H1 (cell line): ENCODE measurements around the gene PLCL1. TPM values are rescaled to one million over a fixed set of nuclear protein-coding genes. Genes with fewer than 3 reads are reported as not detected.

ENCODE experiments used
- CTCF ChIA-PET: fragments of 300-600 bp; sonication (Branson Sonifier 250); formaldehyde crosslinking; loops from one replicate; lab custom pipeline; 2021; ENCODE audit not compliant: partially characterized antibody; lab: Charles Lee
- POLR2A ChIA-PET: fragments of 300-600 bp; sonication (Branson Sonifier 250); formaldehyde crosslinking; loops from one replicate; lab custom pipeline; 2021; ENCODE audit warnings: inconsistent platforms; ENCODE audit not compliant: partially characterized antibody; lab: Charles Lee
- DNase-seq, 2 experiments: peaks; one replicate each; pipeline versions ENCODE4 v3.0.0 to v3.0.0-alpha.2; 2010 to 2022; ENCODE audit warnings: low spot score in 2 of 2, low read depth in 1 of 2, mixed read lengths in 1 of 2
- FAIRE-seq: peaks from 2 replicates; lab custom pipeline; 2011; peaks lifted over from hg19 to GRCh38; lab: Jason Lieb, UNC
- H2AFZ ChIP-seq: 2 replicates; pipeline ENCODE4 v1.8.1; 2012; ENCODE audit warnings: low read length, inconsistent platforms
- H2AK5ac ChIP-seq: 2 replicates; pipeline ENCODE4 v1.6.1; 2013; ENCODE audit warnings: low read depth, low read length
- H2BK120ac ChIP-seq: replicated peaks from 2 replicates; pipeline ENCODE3; 2013; ENCODE audit warnings: low read depth, low read length, inconsistent platforms
- H2BK12ac ChIP-seq: 2 replicates; pipeline ENCODE4 v1.6.1; 2013; ENCODE audit warnings: low read depth, low read length
- H2BK15ac ChIP-seq: 2 replicates; pipeline ENCODE4 v1.6.1; 2013; ENCODE audit warnings: low read length
- H2BK20ac ChIP-seq: 2 replicates; pipeline ENCODE4 v1.6.1; 2013; ENCODE audit warnings: low read length
- H2BK5ac ChIP-seq: 2 replicates; pipeline ENCODE4 v1.6.1; 2013; ENCODE audit warnings: low read depth, low read length
- H3K14ac ChIP-seq: 2 replicates; pipeline ENCODE4 v1.6.1; 2013; ENCODE audit warnings: inconsistent platforms; ENCODE audit not compliant: insufficient read length
- H3K18ac ChIP-seq: 2 replicates; pipeline ENCODE4 v1.6.1; 2013; ENCODE audit warnings: low read length; ENCODE audit errors: extremely low read depth
- H3K23ac ChIP-seq: 2 replicates; pipeline ENCODE4 v1.6.1; 2013; ENCODE audit warnings: inconsistent platforms; ENCODE audit not compliant: insufficient read length
- H3K23me2 ChIP-seq: 2 replicates; pipeline ENCODE4 v1.6.1; 2013; ENCODE audit warnings: low read depth, low read length
- H3K27ac ChIP-seq: 2 replicates; pipeline ENCODE4 v1.6.1; 2011; ENCODE audit warnings: low read depth, low read length, inconsistent platforms
- H3K27me3 ChIP-seq, 4 experiments: replicated peaks in 1 of 4; 1 replicate in 1 of 4; 2 replicates in 3 of 4; pipeline versions ENCODE4 v1.6.1 to v1.8.1; 2011 to 2013; ENCODE audit warnings: low read length in 3 of 4, mild to moderate bottlenecking in 3 of 4, inconsistent platforms in 2 of 4, mixed read lengths in 2 of 4, moderate library complexity in 1 of 4; ENCODE audit not compliant: control insufficient read depth in 3 of 4, insufficient read depth in 3 of 4; ENCODE audit errors: extremely low read depth in 1 of 4
- H3K36me3 ChIP-seq, 4 experiments: 2 replicates each; pipeline versions ENCODE4 v1.6.1 to v1.8.1; 2011 to 2013; ENCODE audit warnings: mild to moderate bottlenecking in 4 of 4, low read length in 3 of 4, moderate library complexity in 2 of 4, control low read depth in 1 of 4, inconsistent platforms in 1 of 4; ENCODE audit not compliant: insufficient read depth in 4 of 4, control insufficient read depth in 2 of 4
- H3K4ac ChIP-seq: replicated peaks from 2 replicates; pipeline ENCODE3; 2013; ENCODE audit warnings: low read length, low read depth, mixed read lengths, inconsistent platforms; ENCODE audit not compliant: insufficient read length
- H3K4me1 ChIP-seq, 4 experiments: replicated peaks in 1 of 4; 1 replicate in 1 of 4; 2 replicates in 3 of 4; pipeline versions ENCODE4 v1.6.1 to v1.8.1; 2011 to 2013; ENCODE audit warnings: low read length in 3 of 4, inconsistent platforms in 2 of 4, mixed read lengths in 1 of 4; ENCODE audit not compliant: insufficient read depth in 4 of 4, control insufficient read depth in 3 of 4
- H3K4me2 ChIP-seq, 2 experiments: 2 replicates each; pipeline versions ENCODE4 v1.6.1 to v1.8.1; 2011 to 2013; ENCODE audit warnings: low read depth in 2 of 2, low read length in 2 of 2, control low read depth in 1 of 2, inconsistent platforms in 1 of 2, mild to moderate bottlenecking in 1 of 2; ENCODE audit not compliant: insufficient read depth in 1 of 2
- H3K4me3 ChIP-seq, 4 experiments: fragments of 200-600, 300-600 bp in 1 of 4; sonication (generic), shearing (Covaris generic), sonication (Bioruptor Twin) in 1 of 4; 2 replicates each; pipeline versions ENCODE4 v1.5.1 to v1.8.1; 2011 to 2016; ENCODE audit warnings: low read length in 4 of 4, low read depth in 3 of 4, control low read depth in 2 of 4, inconsistent platforms in 2 of 4, mild to moderate bottlenecking in 2 of 4, mixed read lengths in 1 of 4, moderate library complexity in 1 of 4; ENCODE audit not compliant: insufficient read depth in 2 of 4; ENCODE audit errors: extremely low read depth in 1 of 4
- H3K56ac ChIP-seq: replicated peaks from 2 replicates; pipeline ENCODE3; 2013; ENCODE audit warnings: low read depth, mild to moderate bottlenecking, mixed read lengths, low read length, inconsistent platforms; ENCODE audit not compliant: insufficient read length
- H3K79me1 ChIP-seq: 2 replicates; pipeline ENCODE4 v1.6.1; 2013; ENCODE audit warnings: low read depth, low read length, control low read depth
- H3K79me2 ChIP-seq, 2 experiments: 2 replicates each; pipeline versions ENCODE4 v1.6.1 to v1.8.1; 2012 to 2013; ENCODE audit warnings: low read length in 2 of 2, mild to moderate bottlenecking in 2 of 2, inconsistent platforms in 1 of 2; ENCODE audit not compliant: insufficient read depth in 2 of 2, control insufficient read depth in 1 of 2
- H3K9ac ChIP-seq, 4 experiments: replicated peaks in 1 of 4; 1 replicate in 1 of 4; 2 replicates in 3 of 4; pipeline versions ENCODE4 v1.6.1 to v1.8.1; 2011 to 2013; ENCODE audit warnings: low read depth in 3 of 4, low read length in 3 of 4, control low read depth in 2 of 4, mild to moderate bottlenecking in 2 of 4, moderate library complexity in 2 of 4, inconsistent platforms in 1 of 4; ENCODE audit errors: extremely low read depth in 1 of 4
- H3K9me3 ChIP-seq, 2 experiments: 2 replicates each; pipeline versions ENCODE4 v1.6.1 to v1.8.1; 2012 to 2013; ENCODE audit warnings: mild to moderate bottlenecking in 2 of 2, moderate library complexity in 2 of 2, control low read depth in 1 of 2, inconsistent platforms in 1 of 2, low read depth in 1 of 2, low read length in 1 of 2, mixed read lengths in 1 of 2; ENCODE audit not compliant: insufficient read depth in 2 of 2
- H4K20me1 ChIP-seq, 2 experiments: replicated peaks in 1 of 2; 2 replicates each; pipeline versions ENCODE3 to v1.8.1; 2011 to 2013; ENCODE audit warnings: inconsistent platforms in 2 of 2, low read length in 2 of 2, mild to moderate bottlenecking in 1 of 2; ENCODE audit not compliant: insufficient read depth in 2 of 2, control insufficient read depth in 1 of 2
- H4K5ac ChIP-seq: 2 replicates; pipeline ENCODE4 v1.6.1; 2013; ENCODE audit warnings: low read length, low read depth, mixed read lengths, inconsistent platforms; ENCODE audit not compliant: insufficient read length
- H4K8ac ChIP-seq: 2 replicates; pipeline ENCODE4 v1.8.0; 2013; ENCODE audit warnings: mild to moderate bottlenecking, moderate library complexity, low read length, inconsistent platforms; ENCODE audit not compliant: insufficient read depth; ENCODE audit errors: extremely low read depth
- H4K91ac ChIP-seq: replicated peaks from 2 replicates; pipeline ENCODE3; 2013; ENCODE audit warnings: low read length, mixed read lengths, inconsistent platforms; ENCODE audit not compliant: insufficient read length
- BCL11A ChIP-seq, 2 experiments: IDR thresholded peaks; one replicate each; pipeline ENCODE4 v1.6.1; 2011; ENCODE audit warnings: low read depth in 2 of 2, low read length in 2 of 2, mild to moderate bottlenecking in 2 of 2
- CBX5 ChIP-seq: fragments of 300-800, 300-1000 bp; sonication (generic); IDR thresholded peaks from 2 replicates; pipeline ENCODE4 v1.7.1; 2016; ENCODE audit warnings: antibody characterized with exemption, low read length, low read depth
- CHD1 ChIP-seq: IDR thresholded peaks from 2 replicates; pipeline ENCODE4 v1.6.1; 2012; ENCODE audit warnings: low read depth, low read length, improper control_type of control experiment
- EGR1 ChIP-seq: IDR thresholded peaks from 2 replicates; pipeline ENCODE4 v1.6.1; 2011; ENCODE audit warnings: low read depth, low read length, borderline replicate concordance
- NRF1 ChIP-seq: IDR thresholded peaks from 2 replicates; pipeline ENCODE4 v1.6.1; 2011; ENCODE audit warnings: mild to moderate bottlenecking, low read depth, low read length, improper control_type of control experiment
- SP1 ChIP-seq: IDR thresholded peaks from 2 replicates; pipeline ENCODE4 v1.6.1; 2011; ENCODE audit warnings: low read depth, low read length
- SP4 ChIP-seq: IDR thresholded peaks from 2 replicates; pipeline ENCODE4 v1.6.1; 2012; ENCODE audit warnings: low read length, inconsistent platforms
- TAF7 ChIP-seq: optimal IDR thresholded peaks from 2 replicates; pipeline ENCODE3; 2011; ENCODE audit warnings: low read depth, mild to moderate bottlenecking, inconsistent platforms, low read length, moderate library complexity, borderline replicate concordance
- TCF12 ChIP-seq: IDR thresholded peaks from 2 replicates; pipeline ENCODE4 v1.6.1; 2011; ENCODE audit warnings: low read depth, mild to moderate bottlenecking, low read length
- ZNF274 ChIP-seq: IDR thresholded peaks from 2 replicates; pipeline ENCODE4 v1.7.0; 2012; ENCODE audit warnings: low read length, borderline replicate concordance; ENCODE audit errors: extremely low read depth
- polyA plus RNA-seq, 7 experiments: library from polyadenylated mRNA; depleted of rRNA in 3 of 7; stranded (reverse) in 5 of 7; unstranded in 2 of 7; fragments of >200 nt in 5 of 7; fragments of 200-250 nt in 2 of 7; gene quantifications; 1 replicate in 5 of 7; 2 replicates in 1 of 7; 4 replicates in 1 of 7; pipeline versions ENCODE4 v1.2.1 to v1.2.3, GENCODE V29; 2011 to 2013; ENCODE audit warnings: missing spikeins in 2 of 7, mixed read lengths in 2 of 7
- total RNA-seq: library from RNA; stranded (reverse); fragmentation: NEBNext Ultra II Directional; extraction: Animal tissue kit (Norgen Biotek cat#: 25700); gene quantifications from 2 replicates; pipeline ENCODE4 v1.2.1, GENCODE V29; 2021
- TF ChIP-seq, protein P1 (sequence below), 3 experiments: IDR thresholded peaks; 1 replicate in 2 of 3; 2 replicates in 1 of 3; pipeline versions ENCODE4 v1.5.1 to v1.6.1; 2011; ENCODE audit warnings: low read length in 3 of 3, mild to moderate bottlenecking in 3 of 3, inconsistent platforms in 2 of 3, low read depth in 1 of 3, moderate library complexity in 1 of 3; ENCODE audit not compliant: insufficient read depth in 1 of 3; ENCODE audit errors: control extremely low read depth in 1 of 3
- TF ChIP-seq, protein P2 (sequence below): IDR thresholded peaks from 2 replicates; pipeline ENCODE4 v1.6.1; 2011; ENCODE audit warnings: low read depth, mild to moderate bottlenecking, low read length; ENCODE audit not compliant: insufficient read depth

The PLCL1 gene
- total and polyA plus RNA-seq, 2 of the 8 experiments (the other 6 are each of a cell fraction or from before 2014, with no cell fraction given) = not detected

DNA sequence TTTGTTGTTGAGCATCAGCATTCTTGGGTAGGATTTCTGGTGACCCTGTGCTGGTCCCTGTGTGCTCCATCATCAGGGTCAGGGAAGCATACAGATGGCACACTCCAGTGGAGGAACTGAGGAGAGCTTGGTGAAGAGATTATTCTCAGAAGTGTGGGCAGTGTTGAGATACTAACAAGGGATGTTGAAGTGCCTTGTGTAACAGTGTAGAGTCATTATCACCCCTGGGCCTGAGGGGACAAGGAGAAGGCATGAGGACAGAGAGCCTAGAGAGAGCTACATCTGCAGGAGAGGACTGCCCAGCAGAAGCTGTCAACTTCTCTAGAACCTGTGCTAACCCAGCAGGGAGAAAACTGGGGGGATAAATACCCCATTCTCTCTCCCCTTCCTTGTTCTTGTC is 189.0 kb downstream of the PLCL1 start:
- no peaks in the 10 kb centered on the region for H3K79me2 ChIP-seq
- H4K20me1 ChIP-seq = no peaks in the 10 kb centered on the region
- ChIA-PET CTCF (interaction anchor here (1.0 to 1.4 kb wide), 2 partner anchors 11 to 141 kb away, joined by 3 read pairs; no protein-coding TSS in a partner anchor), POLR2A (no interaction called here)
- peaks cover 0 to 3% of the 10 kb centered on the region in 2 experiments; a peak in 1 of 4 replicates for H3K9me3 ChIP-seq
- no peak overlapping the region for H2BK120ac ChIP-seq
- no peaks in the 10 kb centered on the region for H3K4me1 ChIP-seq
- H3K56ac ChIP-seq = no peak overlapping the region
- no peak overlapping the region for H2AK5ac ChIP-seq
- no peak overlapping the region for H2BK15ac ChIP-seq
- H3K36me3 ChIP-seq = no peaks in the 10 kb centered on the region
- no peaks in the 10 kb centered on the region; the same call in 1 of the 2 replicates for H3K23me2 ChIP-seq
- DNase-seq (no peak), FAIRE-seq (no peak)
- H3K79me1 ChIP-seq = no peaks in the 10 kb centered on the region
- no peak overlapping the region for H2BK5ac ChIP-seq
- H4K5ac ChIP-seq = no peak overlapping the region
- no peak overlapping the region for H3K23ac ChIP-seq
- no peak overlapping the region for H2BK20ac ChIP-seq
- no peak overlapping the region for H2BK12ac ChIP-seq
- H3K27me3 ChIP-seq = no peaks in the 10 kb centered on the region; a peak in 1 of 7 replicates
- H3K14ac ChIP-seq = no peak overlapping the region
- H3K4me2 ChIP-seq = no peak overlapping the region
- no peak overlapping the region for H4K91ac ChIP-seq
- H4K8ac ChIP-seq = no peak overlapping the region
- H2AFZ ChIP-seq = no peak overlapping the region
- no peak overlapping the region for H3K18ac ChIP-seq
- H3K27ac ChIP-seq = no peak overlapping the region
- H3K9ac ChIP-seq = no peak overlapping the region
- no peak overlapping the region for H3K4ac ChIP-seq
- H3K4me3 ChIP-seq = no peak overlapping the region
- no peak for TF ChIP-seq SP1
- TF ChIP-seq, protein P1, sequence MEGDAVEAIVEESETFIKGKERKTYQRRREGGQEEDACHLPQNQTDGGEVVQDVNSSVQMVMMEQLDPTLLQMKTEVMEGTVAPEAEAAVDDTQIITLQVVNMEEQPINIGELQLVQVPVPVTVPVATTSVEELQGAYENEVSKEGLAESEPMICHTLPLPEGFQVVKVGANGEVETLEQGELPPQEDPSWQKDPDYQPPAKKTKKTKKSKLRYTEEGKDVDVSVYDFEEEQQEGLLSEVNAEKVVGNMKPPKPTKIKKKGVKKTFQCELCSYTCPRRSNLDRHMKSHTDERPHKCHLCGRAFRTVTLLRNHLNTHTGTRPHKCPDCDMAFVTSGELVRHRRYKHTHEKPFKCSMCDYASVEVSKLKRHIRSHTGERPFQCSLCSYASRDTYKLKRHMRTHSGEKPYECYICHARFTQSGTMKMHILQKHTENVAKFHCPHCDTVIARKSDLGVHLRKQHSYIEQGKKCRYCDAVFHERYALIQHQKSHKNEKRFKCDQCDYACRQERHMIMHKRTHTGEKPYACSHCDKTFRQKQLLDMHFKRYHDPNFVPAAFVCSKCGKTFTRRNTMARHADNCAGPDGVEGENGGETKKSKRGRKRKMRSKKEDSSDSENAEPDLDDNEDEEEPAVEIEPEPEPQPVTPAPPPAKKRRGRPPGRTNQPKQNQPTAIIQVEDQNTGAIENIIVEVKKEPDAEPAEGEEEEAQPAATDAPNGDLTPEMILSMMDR (IDR thresholded peaks at IDR 0.05; ENCODE audit: control extremely low read depth in 1 of 3, insufficient read depth in 1 of 3, low read depth in 1 of 3, low read length in 3 of 3) = no peak
- no peak for TF ChIP-seq TAF7
- no peak for TF ChIP-seq TCF12
- TF ChIP-seq BCL11A (IDR thresholded peaks at IDR 0.05; ENCODE audit: low read depth in 2 of 2, low read length in 2 of 2) = no peak
- no peak for TF ChIP-seq EGR1
- no peak for TF ChIP-seq CBX5
- no peak for TF ChIP-seq CHD1
- no peak for TF ChIP-seq ZNF274
- TF ChIP-seq SP4 = no peak
- TF ChIP-seq NRF1 = no peak
- TF ChIP-seq, protein P2, sequence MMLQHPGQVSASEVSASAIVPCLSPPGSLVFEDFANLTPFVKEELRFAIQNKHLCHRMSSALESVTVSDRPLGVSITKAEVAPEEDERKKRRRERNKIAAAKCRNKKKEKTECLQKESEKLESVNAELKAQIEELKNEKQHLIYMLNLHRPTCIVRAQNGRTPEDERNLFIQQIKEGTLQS = no peak
